Ectodermal cell (in vitro differentiated cells): ENCODE results near the gene PCA3. TPM values are rescaled to one million over a fixed set of nuclear protein-coding genes. Genes with fewer than 3 reads are reported as not detected.

Experiments
- H3K27ac ChIP-seq: 2 replicates; pipeline ENCODE4 v1.7.0; 2013; ENCODE audit warnings: mild to moderate bottlenecking, low read depth, low read length; ENCODE audit not compliant: insufficient read depth, poor library complexity, severe bottlenecking
- H3K27me3 ChIP-seq: 2 replicates; pipeline ENCODE4 v1.7.0; 2013; ENCODE audit warnings: mild to moderate bottlenecking, low read length; ENCODE audit not compliant: insufficient read depth, control insufficient read depth, poor library complexity, severe bottlenecking
- H3K36me3 ChIP-seq: one replicate; pipeline ENCODE4 v1.7.0; 2013; ENCODE audit warnings: low read length; ENCODE audit not compliant: control insufficient read depth, insufficient read depth
- H3K4me1 ChIP-seq: one replicate; pipeline ENCODE4 v1.7.0; 2013; ENCODE audit warnings: low read length; ENCODE audit not compliant: control insufficient read depth, insufficient read depth
- H3K4me3 ChIP-seq: 2 replicates; pipeline ENCODE4 v1.7.0; 2013; ENCODE audit warnings: low read depth, low read length, control low read depth; ENCODE audit not compliant: insufficient read depth
- H3K9me3 ChIP-seq: 2 replicates; pipeline ENCODE4 v1.7.0; 2013; ENCODE audit warnings: mild to moderate bottlenecking, low read length, moderate library complexity; ENCODE audit not compliant: control insufficient read depth
- WGBS, 2 experiments: methylation state at CpG; one replicate each; pipeline ENCODE4 v1.1.7; 2013; ENCODE audit warnings: missing lambda C conversion rate in 2 of 2; 5-methylcytosine and 5-hydroxymethylcytosine counted together
- polyA plus RNA-seq, 4 experiments: library from polyadenylated mRNA; stranded (reverse); fragments of 50-300 nt; gene quantifications; one replicate each; pipeline ENCODE4 v1.2.3, GENCODE V29; 2013

Gene PCA3
- polyA plus RNA-seq (2013, experiment 1 of 4) = 0.93 TPM
- polyA plus RNA-seq (2013, experiment 2 of 4) = 1.1 TPM
- 0.37 TPM for polyA plus RNA-seq (2013, experiment 3 of 4)
- 0.24 TPM for polyA plus RNA-seq (2013, experiment 4 of 4)

DNA sequence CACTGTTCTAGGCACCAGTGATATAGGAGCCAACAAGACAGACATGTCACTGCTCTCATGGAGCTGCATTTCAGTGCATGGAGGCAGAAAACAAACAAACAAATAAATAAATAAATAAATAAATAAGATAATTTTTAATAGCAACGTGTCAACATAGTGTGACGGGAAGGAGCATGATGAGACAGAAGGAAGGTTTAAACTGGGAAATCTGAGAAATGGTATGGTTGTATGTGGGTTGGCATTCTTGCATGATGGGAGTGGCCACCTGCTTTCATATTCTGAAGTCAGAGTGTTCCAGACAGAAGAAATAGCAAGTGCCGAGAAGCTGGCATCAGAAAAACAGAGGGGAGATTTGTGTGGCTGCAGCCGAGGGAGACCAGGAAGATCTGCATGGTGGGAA is at the start of gene PCA3:
PCA3 (plus strand) TSS at position 301 of the 400 bp plus-strand sequence.
- H3K27me3 ChIP-seq = no peaks in the 10 kb centered on the region
- no peaks in the 10 kb centered on the region for H3K9me3 ChIP-seq
- 96 to 97% methylated on average over 4 of the region's 4 CpGs for WGBS, 2 experiments

DNA sequence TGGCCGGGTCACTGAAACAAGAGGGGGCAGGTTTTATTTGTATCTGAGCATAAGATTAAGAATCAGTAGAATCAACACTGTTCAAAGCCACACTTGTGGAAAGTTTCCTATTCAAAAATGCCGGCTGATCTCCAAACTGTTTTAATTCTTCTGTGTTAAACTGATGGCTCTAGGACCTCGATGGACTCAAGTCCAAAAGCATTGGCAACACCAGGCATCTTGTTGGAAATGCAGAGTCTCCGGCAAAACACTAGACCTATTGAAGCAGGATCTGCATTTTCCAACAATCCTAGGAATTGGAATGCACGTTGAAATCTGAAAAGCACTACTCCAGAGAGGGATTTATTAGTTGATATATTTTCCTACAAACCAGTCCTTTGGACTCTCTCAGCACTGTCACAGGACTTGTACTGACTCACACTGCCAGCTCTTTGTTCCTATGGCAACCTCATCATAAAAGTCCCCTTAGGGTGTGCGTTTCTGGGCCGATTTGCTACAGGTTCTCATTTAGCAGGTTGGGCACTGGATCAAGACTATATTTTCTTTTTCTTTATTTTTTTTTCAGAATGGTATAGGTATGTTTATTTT is 48.1 kb upstream of the PCA3 start:
- no peak overlapping the region for H3K27ac ChIP-seq
- 94% methylated on average over 4 to 7 of the region's 7 CpGs for WGBS, 2 experiments

More for the DNA sequence above, at the start of gene PCA3:
- H3K27ac ChIP-seq = no peak within 1 kb of the TSS
- H3K4me3 ChIP-seq = no peak within 1 kb of the TSS
- H3K36me3 ChIP-seq = no peaks in the 10 kb centered on the region
- no peaks in the 10 kb centered on the region for H3K4me1 ChIP-seq

DNA sequence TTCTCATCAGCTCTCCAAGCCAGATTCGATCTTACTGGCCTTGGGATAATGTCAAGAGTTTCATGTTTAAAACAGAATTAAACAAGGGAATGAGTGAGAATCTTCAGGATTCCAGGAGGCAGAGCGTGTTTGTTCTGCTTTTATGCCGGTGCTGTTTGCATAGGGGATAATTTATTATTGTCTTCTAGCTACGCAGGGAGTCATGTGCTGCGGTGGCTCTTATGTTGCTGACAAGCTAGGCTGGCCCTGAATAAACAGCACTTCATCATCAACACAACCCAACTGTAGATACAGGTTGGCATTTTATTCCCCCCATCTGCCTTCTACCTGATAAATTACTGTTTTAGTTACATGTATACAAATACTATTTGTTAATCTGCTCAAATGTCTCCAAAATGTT is 47.1 kb upstream of the PCA3 start:
- Histone ChIP-seq H3K9me3 (no peaks in the 10 kb centered on the region), H3K4me1 (no peaks in the 10 kb centered on the region), H3K27me3 (no peaks in the 10 kb centered on the region), H3K36me3 (no peaks in the 10 kb centered on the region), H3K4me3 (no peak overlapping the region), H3K27ac (no peak overlapping the region)
- WGBS, 2 experiments = 95 to 98% methylated on average over 5 of the region's 5 CpGs

More for the DNA sequence above, 48.1 kb upstream of the PCA3 start:
- Histone ChIP-seq H3K4me1 (no peaks in the 10 kb centered on the region), H3K27me3 (no peaks in the 10 kb centered on the region), H3K9me3 (no peaks in the 10 kb centered on the region), H3K36me3 (no peaks in the 10 kb centered on the region), H3K4me3 (no peak overlapping the region)

DNA sequence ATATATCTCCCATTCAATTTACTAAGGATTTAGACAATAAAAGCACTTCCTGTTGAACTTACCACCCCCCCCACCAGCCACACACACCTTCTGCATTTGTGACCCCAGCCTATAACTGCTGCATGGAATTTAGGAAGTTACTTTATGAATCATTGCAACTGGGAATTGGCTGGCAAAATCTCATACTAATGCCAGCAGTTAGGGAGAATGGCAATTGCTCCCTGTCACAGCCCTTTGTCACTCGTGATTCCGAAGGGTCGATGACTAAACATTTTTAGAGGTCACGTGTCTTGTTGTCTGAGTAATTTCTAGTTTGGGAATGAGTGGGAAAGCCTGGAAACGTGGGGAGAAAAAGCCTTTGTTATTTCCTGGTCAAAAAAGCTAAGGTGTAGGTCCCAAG is 46.6 kb upstream of the PCA3 start:
- 90% methylated on average over 5 of the region's 5 CpGs for WGBS, 2 experiments
- Histone ChIP-seq H3K27ac (no peak overlapping the region), H3K27me3 (no peaks in the 10 kb centered on the region), H3K36me3 (no peaks in the 10 kb centered on the region), H3K9me3 (no peaks in the 10 kb centered on the region), H3K4me1 (no peaks in the 10 kb centered on the region), H3K4me3 (no peak overlapping the region)

DNA sequence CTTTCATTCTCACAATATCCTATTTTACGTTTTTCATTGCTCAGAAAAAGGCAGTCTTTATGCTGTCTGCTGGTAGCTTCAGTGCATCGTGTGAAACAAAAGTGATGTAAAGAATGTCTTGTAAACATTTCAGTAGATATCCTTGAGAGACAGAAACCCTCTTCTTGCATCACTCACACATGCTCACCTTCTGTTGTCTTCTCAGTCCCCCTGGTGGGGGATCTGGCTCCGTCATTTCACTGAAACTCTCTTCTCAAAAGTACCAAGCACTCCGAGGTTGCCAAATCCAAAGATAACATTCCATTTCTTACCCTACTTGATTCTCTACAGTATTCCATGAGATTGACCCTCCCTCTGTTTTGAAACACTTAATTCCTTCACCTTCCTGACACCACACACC is 46.1 kb upstream of the PCA3 start:
- no peak overlapping the region for H3K27ac ChIP-seq
- no peaks in the 10 kb centered on the region for H3K36me3 ChIP-seq
- H3K27me3 ChIP-seq = no peaks in the 10 kb centered on the region
- WGBS, 2 experiments = 77 to 83% methylated on average over 3 to 4 of the region's 4 CpGs
- no peaks in the 10 kb centered on the region for H3K9me3 ChIP-seq
- H3K4me3 ChIP-seq = no peak overlapping the region
- H3K4me1 ChIP-seq = no peaks in the 10 kb centered on the region

- H3K4me3 ChIP-seq = no peak overlapping the region
- no peaks in the 10 kb centered on the region for H3K4me1 ChIP-seq
- no peaks in the 10 kb centered on the region for H3K27me3 ChIP-seq
- no peak overlapping the region for H3K27ac ChIP-seq
- H3K9me3 ChIP-seq = no peaks in the 10 kb centered on the region
- 83 to 84% methylated on average over 2 to 3 of the region's 3 CpGs for WGBS, 2 experiments
- H3K36me3 ChIP-seq = no peaks in the 10 kb centered on the region
Observed at GRCh38 chr9:76720245-76720644, 44.0 kb upstream of the PCA3 start.

DNA sequence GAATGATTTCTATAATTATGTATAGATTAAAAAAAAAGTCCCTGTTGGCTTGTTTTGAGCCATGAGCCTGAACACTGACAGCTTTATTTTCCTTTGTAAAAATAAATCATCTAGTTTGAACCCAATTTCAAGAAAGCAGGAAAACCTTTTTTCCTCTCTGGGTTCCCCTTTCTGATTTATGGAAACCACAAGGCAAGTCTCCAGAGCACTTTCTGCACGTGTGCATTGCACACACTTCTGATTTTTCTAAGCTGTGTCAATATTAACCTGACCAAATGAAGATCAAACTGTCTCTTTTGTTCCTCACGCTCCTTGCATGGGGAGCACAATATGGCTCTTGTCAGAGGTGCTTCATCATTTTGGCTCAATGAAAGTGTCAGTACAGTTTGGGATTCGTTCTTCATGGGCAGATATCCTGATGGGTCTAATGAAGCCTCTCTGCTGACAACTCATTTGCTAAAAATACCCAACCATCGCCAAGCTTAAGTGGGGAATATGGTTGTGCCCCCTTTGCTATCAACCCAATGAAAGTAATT is 39.2 kb upstream of the PCA3 start:
- H3K27ac ChIP-seq = no peak overlapping the region
- no peaks in the 10 kb centered on the region for H3K4me1 ChIP-seq
- no peaks in the 10 kb centered on the region for H3K27me3 ChIP-seq
- H3K9me3 ChIP-seq = no peaks in the 10 kb centered on the region
- no peaks in the 10 kb centered on the region for H3K36me3 ChIP-seq
- 90 to 92% methylated on average over 3 to 4 of the region's 4 CpGs for WGBS, 2 experiments
- H3K4me3 ChIP-seq = no peak overlapping the region

DNA sequence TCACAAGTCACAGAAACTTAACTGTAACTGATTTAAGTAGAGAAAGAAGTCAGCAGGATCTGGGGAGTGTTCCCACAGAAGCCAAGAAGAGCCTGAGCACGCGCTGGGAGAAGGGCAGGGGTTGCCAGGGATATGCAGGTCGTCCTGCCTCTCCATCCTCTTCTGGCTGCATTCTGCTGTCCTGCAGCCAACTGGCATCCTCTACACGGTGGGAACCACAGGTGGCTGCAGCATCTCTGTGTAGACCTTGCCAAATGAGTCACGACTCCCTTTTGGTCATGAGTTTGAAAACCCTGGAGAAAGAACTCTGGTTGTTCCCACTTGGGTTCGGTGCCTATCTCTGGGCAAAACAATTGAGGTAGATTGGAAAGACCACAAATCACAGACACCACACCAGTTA is 38.4 kb upstream of the PCA3 start:
- WGBS, 2 experiments = 76 to 82% methylated on average over 6 of the region's 6 CpGs
- Histone ChIP-seq H3K4me3 (no peak overlapping the region), H3K27ac (no peak overlapping the region), H3K27me3 (no peaks in the 10 kb centered on the region), H3K36me3 (no peaks in the 10 kb centered on the region), H3K9me3 (no peaks in the 10 kb centered on the region), H3K4me1 (no peaks in the 10 kb centered on the region)

DNA sequence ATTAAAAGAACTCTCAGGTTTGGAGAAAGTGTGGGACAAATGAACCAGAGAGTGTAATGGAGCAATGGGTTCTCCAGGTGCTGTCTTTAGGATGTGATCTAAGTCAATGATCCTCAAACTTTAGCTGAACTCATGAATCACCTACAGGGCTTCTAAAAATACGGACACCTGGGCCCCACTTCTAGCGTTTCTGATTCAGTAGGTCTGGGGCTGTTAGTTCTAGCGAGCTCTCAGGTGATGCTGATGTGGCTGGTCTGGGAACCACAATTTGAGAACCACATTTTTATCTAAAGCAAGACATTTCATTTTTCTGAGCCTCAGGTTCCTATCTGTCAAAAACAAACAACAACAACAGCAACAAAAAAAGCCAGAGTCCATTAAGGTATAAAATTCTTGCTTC is 35.1 kb upstream of the PCA3 start:
- no peaks in the 10 kb centered on the region for H3K36me3 ChIP-seq
- WGBS, 2 experiments = 89 to 97% methylated on average over 3 of the region's 3 CpGs
- H3K9me3 ChIP-seq = no peaks in the 10 kb centered on the region
- no peak overlapping the region for H3K4me3 ChIP-seq
- H3K27me3 ChIP-seq = no peaks in the 10 kb centered on the region
- H3K4me1 ChIP-seq = no peaks in the 10 kb centered on the region
- H3K27ac ChIP-seq = no peak overlapping the region

GRCh38 chr9:76729980-76730737 is 34.1 kb upstream of the PCA3 start:
- H3K9me3 ChIP-seq = no peaks in the 10 kb centered on the region
- no peaks in the 10 kb centered on the region for H3K27me3 ChIP-seq
- H3K27ac ChIP-seq = no peak overlapping the region
- H3K4me1 ChIP-seq = no peaks in the 10 kb centered on the region
- H3K36me3 ChIP-seq = no peaks in the 10 kb centered on the region
- 92 to 96% methylated on average over 8 of the region's 8 CpGs for WGBS, 2 experiments
- no peak overlapping the region for H3K4me3 ChIP-seq
